Common myeloid progenitor, CD34-positive (primary cell): ENCODE data around the gene ADD1.

Experiments
- CTCF ChIA-PET: fragments of 350-600 bp; sonication (Branson Sonifier 250); formaldehyde crosslinking; loops from one replicate; lab custom pipeline; 2021; ENCODE audit warnings: antibody characterized with exemption; lab: Charles Lee
- POLR2A ChIA-PET: fragments of 350-600 bp; sonication (Branson Sonifier 250); formaldehyde crosslinking; loops from one replicate; lab custom pipeline; 2021; ENCODE audit warnings: antibody characterized with exemption; lab: Charles Lee
- DNase-seq, 3 donors: peaks; one replicate each; pipeline versions ENCODE4 v3.0.0 to v3.0.0-alpha.2; 2013
- H3K27ac ChIP-seq, 2 experiments: 1 replicate in 1 of 2; 2 replicates in 1 of 2; pipeline ENCODE4 v1.7.0; 2013; ENCODE audit warnings: inconsistent platforms in 2 of 2, low read length in 2 of 2, mild to moderate bottlenecking in 2 of 2, low read depth in 1 of 2, moderate library complexity in 1 of 2; ENCODE audit not compliant: severe bottlenecking in 2 of 2, insufficient read depth in 1 of 2, poor library complexity in 1 of 2
- H3K27me3 ChIP-seq, 5 experiments: replicated peaks in 2 of 5; 1 replicate in 3 of 5; 2 replicates in 2 of 5; pipeline versions ENCODE4 v1.6.1 to v1.7.0; 2013; ENCODE audit warnings: low read length in 4 of 5, mild to moderate bottlenecking in 2 of 5, moderate library complexity in 2 of 5, inconsistent platforms in 1 of 5; ENCODE audit not compliant: insufficient read depth in 5 of 5, control insufficient read depth in 4 of 5
- H3K36me3 ChIP-seq, 4 experiments: 1 replicate in 2 of 4; 2 replicates in 2 of 4; pipeline versions ENCODE4 v1.6.1 to v1.7.0; 2013; ENCODE audit warnings: low read length in 3 of 4, control low read depth in 1 of 4, mild to moderate bottlenecking in 1 of 4; ENCODE audit not compliant: control insufficient read depth in 4 of 4, insufficient read depth in 4 of 4
- H3K4me1 ChIP-seq, 4 experiments: 1 replicate in 3 of 4; 2 replicates in 1 of 4; pipeline versions ENCODE4 v1.6.1 to v1.7.1; 2013; ENCODE audit warnings: low read length in 3 of 4, mild to moderate bottlenecking in 3 of 4, control low read depth in 1 of 4, inconsistent platforms in 1 of 4, moderate library complexity in 1 of 4; ENCODE audit not compliant: control insufficient read depth in 4 of 4, insufficient read depth in 4 of 4; ENCODE audit errors: control extremely low read depth in 1 of 4
- H3K4me3 ChIP-seq, 7 experiments: 1 replicate in 4 of 7; 2 replicates in 3 of 7; pipeline versions ENCODE4 v1.5.1 to v1.7.0; 2013; ENCODE audit warnings: mild to moderate bottlenecking in 7 of 7, low read length in 6 of 7, moderate library complexity in 6 of 7, inconsistent platforms in 2 of 7, low read depth in 2 of 7, control low read depth in 1 of 7; ENCODE audit not compliant: insufficient read depth in 4 of 7, control insufficient read depth in 1 of 7; ENCODE audit errors: extremely low read depth in 1 of 7
- H3K9me3 ChIP-seq, 5 experiments: 1 replicate in 4 of 5; 2 replicates in 1 of 5; pipeline versions ENCODE4 v1.6.1 to v1.7.1; 2013; ENCODE audit warnings: low read length in 4 of 5, mild to moderate bottlenecking in 2 of 5, inconsistent platforms in 1 of 5, low read depth in 1 of 5, moderate library complexity in 1 of 5; ENCODE audit not compliant: control insufficient read depth in 4 of 5, insufficient read depth in 2 of 5; ENCODE audit errors: control extremely low read depth in 1 of 5
- WGBS: methylation state at CpG from one replicate; pipeline ENCODE4 v1.1.5; 2013; ENCODE audit not compliant: insufficient coverage; 5-methylcytosine and 5-hydroxymethylcytosine counted together

ADD1 gene

GRCh38 chr4:2832309-2832980 lies 11.2 kb upstream of the ADD1 start:
- WGBS, result 88% methylated on average over 9 of the region's 20 CpGs
- Histone ChIP-seq H3K27me3 (no peaks in the 10 kb centered on the region), H3K27ac (no peak overlapping the region), H3K36me3 (peaks cover 0 to 73% (median 41%) of the 10 kb centered on the region in 4 experiments), H3K4me3 (no peak overlapping the region), H3K9me3 (no peaks in the 10 kb centered on the region), H3K4me1 (peaks cover 7 to 40% (median 35%) of the 10 kb centered on the region in 4 experiments)
- DNase-seq, result no peak
- POLR2A ChIA-PET, result no interaction called here
- CTCF ChIA-PET, result interaction anchor here (1.2 to 1.6 kb wide), 3 partner anchors 15 to 36 kb away, joined by 3 to 5 read pairs (median 4); no protein-coding TSS in a partner anchor

GRCh38 chr4:2832981-2833670 lies 10.5 kb upstream of the ADD1 start:
- Histone ChIP-seq H3K27ac (no peak overlapping the region), H3K4me3 (no peak overlapping the region), H3K27me3 (no peaks in the 10 kb centered on the region), H3K4me1 (peaks cover 7 to 47% (median 42%) of the 10 kb centered on the region in 4 experiments), H3K36me3 (peaks cover 0 to 67% (median 38%) of the 10 kb centered on the region in 4 experiments), H3K9me3 (no peaks in the 10 kb centered on the region)
- ChIA-PET CTCF (interaction anchor here (1.5 kb wide), 1 partner anchor 11 kb away, joined by 6 read pairs; no protein-coding TSS in a partner anchor), POLR2A (no interaction called here)
- WGBS, result 97% methylated on average over 13 of the region's 19 CpGs
- no peak for DNase-seq

GRCh38 chr4:2833671-2834000 lies 10.0 kb upstream of the ADD1 start:
- Histone ChIP-seq H3K27me3 (no peaks in the 10 kb centered on the region), H3K4me1 (peaks cover 12 to 52% (median 47%) of the 10 kb centered on the region in 4 experiments), H3K9me3 (no peaks in the 10 kb centered on the region), H3K27ac (no peak overlapping the region), H3K4me3 (no peak overlapping the region), H3K36me3 (peaks cover 0 to 62% (median 35%) of the 10 kb centered on the region in 4 experiments)
- WGBS, result 100% methylated on average over 4 of the region's 7 CpGs
- ChIA-PET POLR2A (interaction anchor here (0.7 kb wide), 1 partner anchor 13 kb away, joined by 3 read pairs; no protein-coding TSS in a partner anchor), CTCF (interaction anchor here (1.0 to 1.5 kb wide), 6 partner anchors 12 to 71 kb away, joined by 3 to 6 read pairs (median 4); no protein-coding TSS in a partner anchor)
- DNase-seq, result no peak

- CTCF ChIA-PET, result interaction anchor here (1.0 to 1.6 kb wide), 9 partner anchors 13 to 74 kb away, joined by 3 to 6 read pairs (median 4); no protein-coding TSS in a partner anchor
- H3K36me3 ChIP-seq, result peaks cover 0 to 56% (median 32%) of the 10 kb centered on the region in 4 experiments
Measured at GRCh38 chr4:2834001-2834921, 9.4 kb upstream of the ADD1 start.

GRCh38 chr4:2835978-2836377 lies 7.7 kb upstream of the ADD1 start:
- ChIA-PET POLR2A (interaction anchor here (1.0 kb wide), 1 partner anchor 9 kb away, joined by 3 read pairs; no protein-coding TSS in a partner anchor), CTCF (interaction anchor here (1.6 to 2.4 kb wide), 4 partner anchors 17 to 36 kb away, joined by 3 to 6 read pairs (median 4); no protein-coding TSS in a partner anchor)
- H3K27ac ChIP-seq, result peak overlapping the region in 1 of 2 experiments; percentile 59
- H3K4me1 ChIP-seq, result peaks cover 15 to 54% (median 50%) of the 10 kb centered on the region in 4 experiments
- no peaks in the 10 kb centered on the region for H3K27me3 ChIP-seq
- DNase-seq, result no peak
- peak overlapping the region in 2 of 7 experiments; percentile 25 to 32 for H3K4me3 ChIP-seq
- H3K9me3 ChIP-seq, result peaks cover 0 to 1% (median 0%) of the 10 kb centered on the region in 5 experiments
- peaks cover 0 to 41% (median 22%) of the 10 kb centered on the region in 4 experiments for H3K36me3 ChIP-seq
- 98% methylated on average over 7 of the region's 8 CpGs for WGBS

More at GRCh38 chr4:2834001-2834921, 9.4 kb upstream of the ADD1 start:
- POLR2A ChIA-PET, result interaction anchor here (0.6 to 0.7 kb wide), 2 partner anchors 13 to 24 kb away, joined by 3 read pairs; no protein-coding TSS in a partner anchor
- Histone ChIP-seq H3K4me3 (no peak overlapping the region), H3K27ac (no peak overlapping the region), H3K27me3 (no peaks in the 10 kb centered on the region), H3K9me3 (no peaks in the 10 kb centered on the region), H3K4me1 (peaks cover 15 to 54% (median 50%) of the 10 kb centered on the region in 4 experiments)
- 80% methylated on average over 12 of the region's 13 CpGs for WGBS
- peak in 2 of 3 donors; percentile 21 to 46 for DNase-seq

GRCh38 chr4:2836391-2836859 lies 7.2 kb upstream of the ADD1 start:
- CTCF ChIA-PET, result interaction anchor here (1.0 to 2.4 kb wide), 4 partner anchors 17 to 36 kb away, joined by 3 to 6 read pairs (median 4); no protein-coding TSS in a partner anchor
- WGBS, result 90% methylated on average over 3 of the region's 5 CpGs
- no peak for DNase-seq

More at GRCh38 chr4:2836391-2836859, 7.2 kb upstream of the ADD1 start:
- Histone ChIP-seq H3K36me3 (peaks cover 0 to 37% (median 19%) of the 10 kb centered on the region in 4 experiments), H3K27me3 (no peaks in the 10 kb centered on the region), H3K4me1 (peaks cover 15 to 54% (median 50%) of the 10 kb centered on the region in 4 experiments), H3K4me3 (peak overlapping the region in 1 of 7 experiments; percentile 25), H3K27ac (peak overlapping the region in 1 of 2 experiments; percentile 59), H3K9me3 (peaks cover 0 to 1% (median 0%) of the 10 kb centered on the region in 5 experiments)
- POLR2A ChIA-PET, result no interaction called here
